Dedifferentiated amniotic fluid mesenchymal stem cell (primary cell): Measurements from ENCODE around the gene ARHGEF17.

Experiments
- DNase-seq: peaks from one replicate; pipeline ENCODE4 v3.0.0-alpha.2; 2016; ENCODE audit errors: extremely low spot score

ARHGEF17 gene

GRCh38 chr11:73380897-73381410 lies 72.9 kb downstream of the ARHGEF17 start:
- no peak for DNase-seq

DNA sequence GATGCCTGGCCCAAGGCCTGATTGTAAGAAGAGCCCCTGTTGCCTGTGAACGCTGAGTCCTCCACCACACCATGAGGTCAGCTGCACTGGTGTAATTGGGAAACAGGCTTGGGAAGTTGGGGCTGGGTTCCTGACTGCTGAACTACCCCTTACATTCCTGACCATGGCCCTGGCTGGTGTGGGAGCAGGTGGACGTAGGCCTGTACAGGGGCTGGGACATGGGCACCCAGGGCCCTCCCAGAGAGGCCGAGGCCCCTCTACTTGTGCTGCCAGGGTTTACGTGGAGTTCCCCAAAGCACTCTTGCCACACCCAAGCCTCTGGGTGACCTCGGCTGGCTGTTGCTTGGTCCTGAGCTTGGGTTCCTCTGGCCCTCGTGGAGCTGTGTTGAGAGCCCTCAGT lies 73.5 kb downstream of the ARHGEF17 start:
- no peak for DNase-seq

GRCh38 chr11:73382183-73382582 lies 74.1 kb downstream of the ARHGEF17 start:
- DNase-seq = no peak

GRCh38 chr11:73382747-73383146 lies 74.7 kb downstream of the ARHGEF17 start:
- no peak for DNase-seq

- DNase-seq = no peak
These were observed 75.4 kb downstream of the ARHGEF17 start for GRCh38 chr11:73383249-73384124.

- DNase-seq = no peak
These were observed 76.0 kb downstream of the ARHGEF17 start for GRCh38 chr11:73384125-73384441.

GRCh38 chr11:73384531-73384871 lies 76.4 kb downstream of the ARHGEF17 start:
- DNase-seq = no peak

- DNase-seq = no peak
These were observed 77.0 kb downstream of the ARHGEF17 start for GRCh38 chr11:73384872-73385689.

GRCh38 chr11:73386016-73386415 lies 77.9 kb downstream of the ARHGEF17 start:
- no peak for DNase-seq

DNA sequence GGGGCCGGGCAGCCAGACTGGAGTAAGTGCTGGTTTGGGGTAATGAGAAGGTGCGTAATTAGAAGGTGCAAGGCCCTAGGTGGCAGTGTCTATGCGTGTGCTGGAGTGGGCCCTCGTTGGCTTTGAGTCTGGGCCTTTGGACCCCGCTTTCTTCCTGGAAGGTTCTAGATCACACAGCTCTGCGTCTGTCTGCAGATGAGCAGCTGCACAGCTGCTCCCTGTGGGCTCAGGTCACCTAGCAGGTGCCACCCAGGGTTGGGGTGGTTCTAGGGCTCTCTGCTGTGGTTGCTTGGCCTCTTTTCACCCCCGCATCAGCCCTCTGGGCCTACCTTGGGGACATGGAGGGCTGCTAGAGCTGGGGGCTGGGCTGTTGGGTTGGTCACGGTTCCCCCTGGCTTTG lies 78.5 kb downstream of the ARHGEF17 start:
- no peak for DNase-seq

GRCh38 chr11:73387594-73388264 lies 79.7 kb downstream of the ARHGEF17 start:
- no peak for DNase-seq

GRCh38 chr11:73388265-73389133 lies 80.4 kb downstream of the ARHGEF17 start:
- DNase-seq = no peak

DNA sequence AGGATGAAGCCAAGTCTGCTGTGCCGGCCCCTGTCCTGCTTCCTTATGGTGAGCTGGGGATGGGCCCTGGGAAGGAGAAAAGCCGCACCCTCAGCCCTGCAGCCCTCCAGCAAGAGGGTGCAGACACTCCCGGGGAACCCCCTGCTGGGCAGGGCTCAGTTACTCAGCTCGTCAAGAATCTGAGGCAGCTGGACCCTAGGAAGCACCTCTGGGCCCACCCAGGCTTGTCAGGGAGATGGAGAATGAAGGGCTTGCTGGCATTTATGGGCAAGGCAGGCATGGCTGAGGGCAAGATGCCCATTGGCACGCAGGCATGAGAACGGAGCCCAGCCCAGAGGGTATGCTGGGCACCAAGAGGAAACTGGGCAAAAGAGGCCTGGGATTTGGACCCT lies 81.1 kb downstream of the ARHGEF17 start:
- DNase-seq = no peak

DNA sequence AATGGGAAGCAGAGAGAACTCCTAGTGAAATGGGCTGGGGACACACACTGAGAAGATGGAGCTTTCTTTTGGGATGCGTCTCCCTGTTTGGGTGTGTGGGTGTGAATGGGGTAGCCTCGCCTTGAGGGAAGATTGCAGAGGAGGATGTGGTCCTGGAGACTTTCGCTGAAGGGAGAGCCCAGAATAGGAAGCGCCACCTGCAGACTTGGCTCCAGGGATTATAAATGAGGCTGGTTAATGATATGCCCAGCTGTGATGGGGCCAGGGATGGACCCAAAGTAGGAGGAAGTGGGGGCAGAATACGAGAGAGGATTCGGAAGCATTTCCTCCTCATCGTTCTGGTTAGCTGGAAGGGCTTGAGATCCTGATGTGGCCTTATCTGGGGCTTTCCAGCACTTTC lies 81.8 kb downstream of the ARHGEF17 start:
- no peak for DNase-seq

GRCh38 chr11:73390601-73391565 lies 82.8 kb downstream of the ARHGEF17 start:
- no peak for DNase-seq

GRCh38 chr11:73391665-73392064 lies 83.6 kb downstream of the ARHGEF17 start:
- no peak for DNase-seq

- DNase-seq = no peak
These were observed 84.3 kb downstream of the ARHGEF17 start for GRCh38 chr11:73392108-73393010.

GRCh38 chr11:73393011-73393380 lies 84.9 kb downstream of the ARHGEF17 start:
- DNase-seq = no peak
